ENCODE data around the gene ANOS1. TPM values are rescaled to one million over a fixed set of nuclear protein-coding genes. Genes with fewer than 3 reads are reported as not detected.

The ANOS1 gene
- total and polyA plus RNA-seq, 2 donors (not counting 3 experiments of a cell fraction or from before 2014, with no cell fraction given), result 0.55 to 0.87 TPM

GRCh38 chrX:8748855-8749254 is 16.9 kb upstream of the ANOS1 start:
- Histone ChIP-seq H3K9me3 (replicated peaks; ENCODE audit: control insufficient read depth, insufficient read depth, low read length) (no peaks in the 10 kb centered on the region), H3K4me1 (ENCODE audit: control insufficient read depth, extremely low read depth, insufficient read depth, low read length) (no peaks in the 10 kb centered on the region), H3K27ac (ENCODE audit: insufficient read depth, low read depth, low read length) (no peak overlapping the region), H3K9ac (replicated peaks; ENCODE audit: extremely low read depth, insufficient read depth, low read length) (no peak overlapping the region), H3K4me2 (ENCODE audit: insufficient read depth, low read length) (no peak overlapping the region), H3K79me2 (ENCODE audit: control insufficient read depth, insufficient read depth, low read length) (no peaks in the 10 kb centered on the region), H3K9me1 (replicated peaks; ENCODE audit: control insufficient read depth, extremely low read depth, insufficient read depth, low read length) (no peaks in the 10 kb centered on the region), H4K20me1 (replicated peaks; ENCODE audit: control insufficient read depth, extremely low read depth, insufficient read depth, low read length) (no peaks in the 10 kb centered on the region), H3K36me3 (ENCODE audit: control insufficient read depth in 2 of 2, extremely low read depth in 1 of 2, insufficient read depth in 2 of 2, low read length in 2 of 2) (no peaks in the 10 kb centered on the region), H2AFZ (ENCODE audit: low read depth, low read length) (no peak overlapping the region), H3K4me3 (replicated peaks in 1 of 3; ENCODE audit: insufficient read depth in 1 of 3, low read depth in 1 of 3, low read length in 3 of 3) (no peak overlapping the region), H3K27me3 (ENCODE audit: control insufficient read depth in 2 of 2, insufficient read depth in 2 of 2, low read length in 2 of 2) (peaks cover 0 to 5% of the 10 kb centered on the region in 2 experiments)
- no peak for TF ChIP-seq MAX (IDR thresholded peaks at IDR 0.05; ENCODE audit: insufficient read depth, insufficient read length)
- TF ChIP-seq CTCF (IDR thresholded peaks at IDR 0.05; ENCODE audit: extremely low read depth in 1 of 2, insufficient read depth in 1 of 2, low read depth in 1 of 2, low read length in 2 of 2), result peak; percentile 35 to 36
- dilution Hi-C loops (cut with MboI; ENCODE audit: extremely low pct_ligation_motif_present, low sequenced_read_pairs), result no loop called here
- intact Hi-C loops (cut with micrococcal nuclease), result loop anchor here (5.0 to 10.0 kb wide), 2 partner anchors 128 to 956 kb away; no protein-coding TSS in a partner anchor
- ChIA-PET CTCF (interaction anchor here (0.9 kb wide), 1 partner anchor 10 kb away, joined by 3 read pairs; no protein-coding TSS in a partner anchor), POLR2A (no interaction called here)
- no TSS peak for BruUV-seq (replicated peaks)
- FAIRE-seq (peak; percentile 59), DNase-seq (ENCODE audit: low read depth, low spot score) (peak; percentile 22)

GRCh38 chrX:8743126-8743732 is 11.3 kb upstream of the ANOS1 start:
- no peak for FAIRE-seq
- CTCF ChIA-PET, result interaction anchor here (0.7 kb wide), 1 partner anchor 107 kb away, joined by 4 read pairs; no protein-coding TSS in a partner anchor
- dilution Hi-C loops (cut with MboI; ENCODE audit: extremely low pct_ligation_motif_present, low sequenced_read_pairs), result no loop called here

More at GRCh38 chrX:8743126-8743732, 11.3 kb upstream of the ANOS1 start:
- Histone ChIP-seq H3K36me3 (ENCODE audit: control insufficient read depth in 2 of 2, extremely low read depth in 1 of 2, insufficient read depth in 2 of 2, low read length in 2 of 2) (no peaks in the 10 kb centered on the region), H3K9me3 (replicated peaks; ENCODE audit: control insufficient read depth, insufficient read depth, low read length) (no peaks in the 10 kb centered on the region), H3K27ac (ENCODE audit: insufficient read depth, low read depth, low read length) (no peak overlapping the region), H4K20me1 (replicated peaks; ENCODE audit: control insufficient read depth, extremely low read depth, insufficient read depth, low read length) (no peaks in the 10 kb centered on the region), H3K4me3 (replicated peaks in 1 of 3; ENCODE audit: insufficient read depth in 1 of 3, low read depth in 1 of 3, low read length in 3 of 3) (no peak overlapping the region), H2AFZ (ENCODE audit: low read depth, low read length) (no peak overlapping the region), H3K27me3 (ENCODE audit: control insufficient read depth in 2 of 2, insufficient read depth in 2 of 2, low read length in 2 of 2) (no peaks in the 10 kb centered on the region), H3K9ac (replicated peaks; ENCODE audit: extremely low read depth, insufficient read depth, low read length) (no peak overlapping the region), H3K9me1 (replicated peaks; ENCODE audit: control insufficient read depth, extremely low read depth, insufficient read depth, low read length) (no peaks in the 10 kb centered on the region), H3K79me2 (ENCODE audit: control insufficient read depth, insufficient read depth, low read length) (no peaks in the 10 kb centered on the region), H3K4me1 (ENCODE audit: control insufficient read depth, extremely low read depth, insufficient read depth, low read length) (no peaks in the 10 kb centered on the region), H3K4me2 (ENCODE audit: insufficient read depth, low read length) (no peak overlapping the region)
- intact Hi-C loops (cut with micrococcal nuclease), result loop anchor here (1.0 to 10.0 kb wide), 2 partner anchors 72 to 962 kb away; no protein-coding TSS in a partner anchor
- POLR2A ChIA-PET, result no interaction called here
- no TSS peak for BruUV-seq (replicated peaks)
- DNase-seq (ENCODE audit: low read depth, low spot score), result peak; percentile 26
- TF ChIP-seq GATA2 (IDR thresholded peaks at IDR 0.05; ENCODE audit: insufficient read depth, insufficient read length, low read depth, low read length) (no peak), EZH2 (IDR thresholded peaks at IDR 0.05; ENCODE audit: borderline replicate concordance, low read depth, low read length, severe bottlenecking) (no peak), CTCF (IDR thresholded peaks at IDR 0.05; ENCODE audit: extremely low read depth in 1 of 2, insufficient read depth in 1 of 2, low read depth in 1 of 2, low read length in 2 of 2) (peak; percentile 59 to 67), MAX (IDR thresholded peaks at IDR 0.05; ENCODE audit: insufficient read depth, insufficient read length) (no peak), FOS (IDR thresholded peaks at IDR 0.05; ENCODE audit: borderline replicate concordance, insufficient read depth, low read length) (no peak), MYC (IDR thresholded peaks at IDR 0.05; ENCODE audit: low read depth, low read length) (no peak), JUN (IDR thresholded peaks at IDR 0.05; ENCODE audit: borderline replicate concordance, insufficient read depth, insufficient read length, low read depth) (no peak)

Data from endothelial cell of umbilical vein (primary cell).